ENCODE measurements around the gene IFIT5. TPM values are rescaled to one million over a fixed set of nuclear protein-coding genes. Genes with fewer than 3 reads are reported as not detected.
"Not testable (repeated sequence)": the region's sequence is repeated elsewhere in the genome, so short reads cannot be mapped to it uniquely, and the experiment has no call there.

IFIT5 gene
- total RNA-seq, 1 donor from 2014 or later = 60.7 TPM

DNA sequence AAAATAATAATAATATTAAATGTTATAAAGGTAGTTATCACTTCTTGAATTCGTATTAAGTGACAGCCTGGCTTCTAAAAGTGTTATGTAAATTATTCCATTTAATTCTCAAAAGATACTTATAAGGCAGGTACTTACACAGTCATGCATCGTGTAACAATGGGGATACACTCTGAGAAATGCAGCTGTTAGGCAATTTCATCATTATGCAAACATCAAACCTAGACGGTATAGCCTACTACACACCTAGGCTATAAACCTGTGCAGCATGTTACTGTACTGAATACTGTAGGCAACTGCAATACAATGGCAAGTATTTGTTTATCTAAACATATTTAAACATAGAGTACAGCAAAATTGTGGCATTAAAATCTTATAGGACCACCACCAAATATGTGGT lies 20.5 kb upstream of the IFIT5 start:
- DNase-seq = no peak

DNA sequence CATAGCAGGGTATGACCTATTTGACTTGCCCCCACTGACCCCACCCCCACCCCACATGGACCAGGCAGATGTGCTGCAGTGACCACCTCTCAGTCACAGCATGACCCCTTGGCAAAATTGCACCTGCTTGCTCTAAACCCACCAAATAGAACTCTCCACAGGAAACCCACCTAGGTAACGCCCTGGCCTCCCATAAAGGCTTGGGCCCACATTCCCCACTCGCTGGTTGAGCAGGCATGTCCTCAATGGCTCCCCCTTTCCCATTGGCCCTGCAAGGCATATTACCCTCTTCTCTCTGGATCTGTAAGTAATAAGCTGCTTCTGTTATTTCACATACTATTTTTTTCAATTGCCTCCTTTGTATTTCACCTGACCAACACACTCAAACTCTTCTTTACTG lies 19.2 kb upstream of the IFIT5 start:
- DNase-seq = no peak

DNA sequence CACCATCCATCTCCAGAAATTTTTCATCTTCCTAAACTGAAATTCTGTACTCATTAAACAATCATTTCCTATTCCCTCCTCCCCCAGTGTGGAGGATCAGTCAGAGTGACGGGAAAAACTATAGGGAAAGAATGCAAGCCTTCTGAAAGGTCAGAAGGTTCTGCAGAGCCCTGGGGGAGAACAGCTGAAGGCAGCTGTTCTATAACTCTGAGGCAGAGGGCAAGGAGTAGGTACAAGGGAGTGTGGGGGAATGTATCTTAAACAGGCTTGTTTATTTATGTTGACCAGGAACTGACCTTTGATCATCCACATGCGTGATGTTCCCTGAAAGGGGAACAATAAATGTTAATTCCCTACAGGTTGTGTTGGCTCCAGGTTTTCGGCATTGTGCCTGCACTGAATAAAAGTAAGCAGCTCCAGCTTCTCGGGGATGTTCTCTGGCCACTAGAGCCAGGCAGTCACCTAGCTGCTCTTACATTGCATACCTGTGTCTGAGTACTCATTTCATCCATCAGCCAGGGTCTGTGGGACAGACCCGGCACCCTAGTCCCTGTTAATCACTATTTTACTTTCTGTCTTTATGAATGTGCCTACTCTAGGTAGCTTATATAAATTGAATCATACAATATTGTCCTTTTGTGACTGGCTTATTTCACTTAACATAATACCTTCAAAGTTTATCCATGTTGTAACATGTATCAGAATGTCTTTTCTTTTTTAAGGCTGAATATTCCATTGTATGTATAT lies 16.2 kb upstream of the IFIT5 start:
- no peak for DNase-seq

DNA sequence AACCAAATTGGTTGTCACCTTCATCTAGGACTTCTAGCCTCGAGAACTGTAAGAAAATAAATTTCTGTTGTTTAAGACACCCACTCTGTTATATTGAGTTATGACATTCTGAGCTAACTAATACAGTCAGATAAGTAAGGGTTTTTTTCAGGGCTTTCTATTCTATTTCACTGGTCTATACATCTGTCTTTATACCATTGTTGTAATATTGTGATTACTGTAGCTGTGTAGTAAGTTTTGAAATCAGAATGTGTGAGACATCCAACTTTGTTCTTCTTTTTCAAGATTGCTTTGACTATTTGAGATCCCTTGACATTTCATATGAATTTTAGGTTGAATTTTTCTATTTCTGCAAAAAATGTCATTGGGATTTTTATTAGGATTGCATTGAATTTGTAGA lies 14.4 kb upstream of the IFIT5 start:
- no peak for DNase-seq

DNA sequence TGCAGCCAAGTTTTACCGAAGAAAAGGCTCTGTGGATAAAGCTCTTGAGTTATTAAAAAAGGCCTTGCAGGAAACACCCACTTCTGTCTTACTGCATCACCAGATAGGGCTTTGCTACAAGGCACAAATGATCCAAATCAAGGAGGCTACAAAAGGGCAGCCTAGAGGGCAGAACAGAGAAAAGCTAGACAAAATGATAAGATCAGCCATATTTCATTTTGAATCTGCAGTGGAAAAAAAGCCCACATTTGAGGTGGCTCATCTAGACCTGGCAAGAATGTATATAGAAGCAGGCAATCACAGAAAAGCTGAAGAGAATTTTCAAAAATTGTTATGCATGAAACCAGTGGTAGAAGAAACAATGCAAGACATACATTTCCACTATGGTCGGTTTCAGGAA lies 11.3 kb upstream of the IFIT5 start:
- DNase-seq = no peak

DNA sequence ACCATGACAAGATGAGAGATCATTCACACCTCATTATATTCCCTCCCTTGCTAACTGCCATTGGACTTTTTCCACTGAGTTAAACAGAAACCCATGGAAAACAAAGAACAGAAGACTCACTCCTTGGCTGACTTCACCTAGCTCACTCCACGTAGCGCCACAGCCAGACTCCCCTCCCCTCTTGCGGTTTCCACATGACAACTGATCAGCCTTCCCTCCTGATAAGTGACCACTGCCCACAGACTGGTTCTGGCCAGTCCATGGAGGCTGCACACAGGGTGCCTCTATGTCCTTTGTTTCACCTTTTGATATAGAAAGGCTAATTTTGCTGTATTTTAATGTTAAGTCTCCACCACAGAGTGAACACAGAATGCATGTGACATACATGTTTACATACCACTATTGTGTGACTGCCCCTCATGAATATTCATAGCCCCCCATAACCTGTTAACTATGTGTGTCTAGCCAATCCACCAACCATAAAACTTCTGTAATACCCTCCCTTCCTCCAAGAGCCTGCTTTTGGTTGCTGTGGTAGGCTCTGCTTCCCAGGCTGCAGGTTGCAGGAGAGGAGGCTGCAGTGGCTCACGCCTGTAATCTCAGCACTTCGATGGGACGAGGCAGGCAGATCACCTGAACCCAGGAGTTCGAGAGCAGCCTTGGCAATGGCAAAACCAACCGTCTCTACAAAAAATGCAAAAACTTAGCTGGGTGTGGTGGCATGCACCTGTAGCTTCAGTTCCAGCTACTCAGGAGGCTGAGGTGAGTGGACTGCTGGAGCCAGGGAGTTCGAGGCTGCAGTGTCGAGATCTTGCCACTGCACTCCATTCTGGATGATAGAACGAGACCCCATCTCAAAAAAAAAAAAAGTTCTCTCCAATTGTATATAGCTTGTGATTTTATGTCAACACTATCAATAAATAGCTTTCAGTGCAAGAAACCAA lies 10.0 kb upstream of the IFIT5 start:
- no peak for DNase-seq

DNA sequence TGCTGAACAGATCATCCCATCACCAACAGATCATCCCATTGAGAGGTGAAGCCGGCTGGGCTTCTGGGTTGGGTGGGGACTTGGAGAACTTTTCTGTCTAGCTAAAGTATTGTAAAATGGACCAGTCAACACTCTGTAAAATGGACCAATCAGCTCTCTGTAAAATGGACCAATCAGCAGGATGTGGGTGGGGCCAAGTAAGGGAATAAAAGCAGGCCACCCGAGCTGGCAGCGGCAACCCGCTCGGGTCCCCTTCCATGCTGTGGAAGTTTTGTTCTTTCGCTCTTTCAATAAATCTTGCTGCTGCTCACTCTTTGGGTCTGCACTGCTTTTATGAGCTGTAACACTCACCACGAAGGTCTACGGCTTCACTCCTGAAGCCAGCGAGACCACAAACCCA lies 8.2 kb upstream of the IFIT5 start:
- not testable (repeated sequence) for DNase-seq

DNA sequence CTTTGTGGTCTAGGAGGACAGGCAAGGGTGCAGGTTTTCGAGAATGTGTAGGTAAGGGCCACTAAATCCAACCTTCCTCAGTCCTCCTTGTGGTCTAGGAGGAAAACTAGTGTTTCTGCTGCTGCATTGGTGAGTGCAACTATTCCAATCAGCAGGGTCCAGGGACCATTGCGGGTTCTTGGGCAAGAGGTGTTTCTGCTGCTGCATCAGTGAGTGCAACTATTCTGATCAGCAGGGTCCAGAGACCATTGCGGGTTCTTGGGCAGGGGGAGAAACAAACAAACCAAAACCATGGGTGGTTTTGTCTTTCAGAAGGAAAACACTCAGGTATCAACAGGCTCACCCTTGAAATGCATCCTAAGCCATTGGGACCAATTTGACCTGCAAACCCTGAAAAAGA lies 6.6 kb upstream of the IFIT5 start:
- DNase-seq = not testable (repeated sequence)

DNA sequence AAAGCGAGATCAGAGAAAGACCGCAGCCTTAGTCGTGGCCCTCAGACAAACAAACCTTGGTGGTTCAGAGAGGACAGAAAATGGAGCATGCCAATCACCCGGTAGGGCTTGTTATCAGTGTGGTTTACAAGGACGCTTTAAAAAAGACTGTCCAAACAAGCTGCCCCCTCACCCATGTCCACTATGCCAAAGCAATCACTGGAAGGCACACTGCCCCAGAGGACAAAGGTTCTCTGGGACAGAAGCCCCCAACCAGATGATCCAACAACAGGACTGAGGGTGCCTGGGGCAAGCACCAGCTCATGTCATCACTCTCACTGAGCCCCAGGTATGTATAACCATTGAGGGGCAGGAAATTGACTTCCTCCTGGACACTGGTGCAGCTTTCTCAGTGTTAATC lies 5.1 kb upstream of the IFIT5 start:
- not testable (repeated sequence) for DNase-seq

DNA sequence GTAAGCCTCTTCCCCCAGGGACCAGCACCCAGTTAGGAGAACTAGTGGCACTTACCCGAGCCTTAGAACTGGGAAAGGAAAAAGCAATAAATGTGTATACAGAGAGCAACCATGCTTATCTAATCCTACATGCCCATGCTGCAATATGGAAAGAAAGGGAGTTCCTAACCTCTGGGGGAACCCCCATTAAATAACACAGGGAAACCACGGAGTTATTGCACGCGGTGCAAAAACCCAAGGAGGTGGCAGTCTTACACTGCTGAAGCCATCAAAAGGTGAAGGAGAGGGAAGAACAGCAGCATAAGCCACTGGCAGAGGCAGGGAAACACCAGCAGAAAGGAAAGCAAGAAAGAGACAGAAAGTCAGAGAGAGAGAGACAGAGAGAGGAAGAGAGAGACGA lies 3.8 kb upstream of the IFIT5 start:
- DNase-seq = not testable (repeated sequence)

DNA sequence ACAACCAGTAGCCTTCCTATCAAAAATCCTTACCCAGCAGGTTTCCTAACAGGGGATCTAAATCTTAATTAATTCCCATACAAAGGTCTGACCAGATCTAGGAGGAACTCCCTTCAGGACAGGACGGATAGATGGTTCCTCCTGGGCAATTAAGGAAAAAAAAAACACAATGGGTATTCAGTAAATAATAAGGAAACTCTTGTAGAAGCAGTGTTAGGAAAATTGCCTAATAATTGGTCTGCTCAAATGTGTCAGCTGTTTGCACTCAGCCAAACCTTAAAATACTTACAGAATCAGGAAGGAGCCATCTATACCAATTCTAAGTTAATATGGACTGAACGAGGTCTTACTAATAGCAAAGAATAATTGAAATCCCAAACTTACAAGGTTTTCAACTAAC lies 3.2 kb upstream of the IFIT5 start:
- not testable (repeated sequence) for DNase-seq

DNA sequence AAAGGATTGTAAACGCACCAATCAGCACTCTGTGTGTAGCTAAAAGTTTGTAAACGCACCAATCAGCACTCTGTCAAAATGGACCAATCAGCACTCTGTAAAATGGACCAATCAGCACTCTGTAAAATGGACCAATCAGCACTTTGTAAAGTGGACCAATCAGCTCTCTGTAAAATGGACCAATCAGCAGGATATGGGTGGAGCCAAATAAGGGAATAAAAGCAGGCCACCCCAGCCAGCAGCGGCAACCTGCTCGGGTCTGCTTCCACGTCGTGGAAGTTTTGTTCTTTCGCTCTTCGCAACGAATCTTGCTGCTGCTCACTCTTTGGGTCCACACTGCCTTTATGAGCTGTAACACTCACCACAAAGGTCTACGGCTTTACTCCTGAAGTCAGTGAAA lies 2.1 kb upstream of the IFIT5 start:
- not testable (repeated sequence) for DNase-seq

DNA sequence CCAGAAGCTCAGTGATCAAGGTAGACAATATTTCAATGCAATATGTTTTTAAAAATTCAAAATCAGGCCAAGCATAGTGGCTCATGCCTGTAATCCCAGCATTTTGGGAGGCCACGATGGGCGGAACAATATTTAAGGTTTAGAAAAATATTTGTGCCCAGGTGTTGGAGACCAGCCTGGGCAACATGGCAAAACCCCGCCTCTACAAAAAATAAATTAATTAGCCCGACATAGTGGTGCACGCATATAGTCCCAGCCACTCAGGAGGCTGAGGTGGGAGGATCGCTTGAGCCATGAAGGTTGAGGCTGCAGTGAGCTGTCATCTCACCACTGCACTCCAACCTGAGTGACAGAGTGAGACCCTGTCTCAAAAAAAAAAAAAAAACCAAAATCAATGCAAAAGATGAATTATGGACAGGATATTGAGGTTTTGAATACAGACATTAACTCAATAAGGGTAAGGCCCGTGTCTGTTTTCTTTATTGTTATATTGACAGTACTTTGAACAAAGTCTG lies 913 bp upstream of the IFIT5 start:
- no peak for DNase-seq

DNA sequence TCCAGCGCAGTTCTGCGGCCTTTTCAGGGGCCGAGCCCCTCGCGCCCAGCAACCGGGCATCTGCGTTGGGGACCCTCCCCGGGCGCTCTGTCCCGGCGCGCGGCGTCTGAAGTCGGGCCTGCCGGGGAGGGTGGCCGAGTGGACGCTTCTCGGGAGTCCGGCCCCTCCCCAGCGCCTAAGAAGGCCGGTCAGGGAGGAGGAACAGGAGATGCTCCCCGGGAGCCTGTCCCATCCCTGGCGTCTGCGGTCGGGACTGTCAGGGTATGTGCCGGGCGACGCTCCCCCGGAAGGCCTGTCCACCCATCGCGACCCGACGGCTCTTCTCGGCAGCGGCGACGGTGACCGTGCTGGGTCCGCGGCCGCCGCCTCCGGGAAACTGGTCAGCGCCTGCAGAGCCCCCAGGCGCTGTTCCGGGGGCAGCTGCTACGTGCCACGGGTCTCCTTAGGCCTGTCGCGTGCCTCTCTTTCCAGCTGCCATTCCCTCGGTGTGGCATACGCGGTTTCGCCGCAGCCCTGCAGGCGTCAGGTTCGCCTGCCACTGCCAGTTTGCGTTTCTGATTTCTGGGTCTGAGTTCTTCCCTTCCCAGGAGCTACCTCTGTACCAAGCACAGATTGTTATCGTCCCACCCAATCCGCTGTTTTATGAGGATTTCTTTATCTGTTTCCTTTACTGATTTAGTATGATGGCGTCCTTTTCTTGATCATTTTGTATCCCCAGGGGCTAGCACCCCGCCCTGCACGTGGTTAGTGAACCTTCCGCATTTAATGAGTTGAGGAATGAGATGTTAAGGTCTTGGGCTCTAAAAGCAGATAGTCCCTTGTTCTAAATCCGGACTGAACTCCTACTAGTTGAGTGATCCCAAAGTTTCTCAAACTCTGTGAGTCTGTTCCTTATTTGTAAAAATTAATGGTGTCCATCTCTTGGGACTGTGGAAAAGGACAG lies 782 bp downstream of the IFIT5 start:
- peak; percentile 65 for DNase-seq

DNA sequence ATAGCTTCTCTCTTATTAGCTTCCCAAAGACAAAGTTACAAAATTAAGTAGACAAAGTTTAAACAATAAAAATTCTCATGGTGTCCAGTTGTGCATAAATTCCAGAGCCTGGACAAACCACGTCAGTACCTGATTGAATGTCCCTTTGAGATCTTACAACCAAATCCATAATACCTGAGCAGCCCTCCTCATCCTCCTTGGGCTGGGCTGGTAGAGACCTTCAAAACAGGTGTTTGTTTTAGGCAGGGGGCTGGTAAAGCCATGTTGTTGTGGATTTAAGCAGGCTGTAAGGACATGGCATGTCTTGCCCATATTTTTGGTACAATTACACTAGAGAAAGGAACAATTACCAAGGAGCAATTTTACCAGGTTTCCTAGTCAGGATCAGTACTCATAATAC lies 2.1 kb downstream of the IFIT5 start:
- DNase-seq = no peak

DNA sequence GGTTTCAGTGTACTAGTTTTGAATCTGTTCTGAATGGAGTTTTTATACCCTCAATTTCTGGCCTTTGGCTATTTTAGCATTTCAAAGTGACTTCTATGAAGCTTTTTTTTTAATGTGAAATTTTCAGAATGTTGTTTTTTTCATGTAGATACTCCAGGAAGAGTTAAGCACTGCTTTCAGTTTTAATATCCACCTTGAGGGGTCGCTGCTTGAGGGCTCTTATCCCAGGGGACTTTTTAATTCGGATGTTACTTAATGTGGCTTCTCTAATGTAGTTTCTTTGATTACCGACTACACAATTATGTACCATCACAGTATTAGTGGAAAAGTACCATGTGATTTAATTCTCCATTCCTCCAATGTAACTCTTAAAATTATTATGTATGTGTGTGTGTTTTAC lies 5.2 kb downstream of the IFIT5 start:
- no peak for DNase-seq

DNA sequence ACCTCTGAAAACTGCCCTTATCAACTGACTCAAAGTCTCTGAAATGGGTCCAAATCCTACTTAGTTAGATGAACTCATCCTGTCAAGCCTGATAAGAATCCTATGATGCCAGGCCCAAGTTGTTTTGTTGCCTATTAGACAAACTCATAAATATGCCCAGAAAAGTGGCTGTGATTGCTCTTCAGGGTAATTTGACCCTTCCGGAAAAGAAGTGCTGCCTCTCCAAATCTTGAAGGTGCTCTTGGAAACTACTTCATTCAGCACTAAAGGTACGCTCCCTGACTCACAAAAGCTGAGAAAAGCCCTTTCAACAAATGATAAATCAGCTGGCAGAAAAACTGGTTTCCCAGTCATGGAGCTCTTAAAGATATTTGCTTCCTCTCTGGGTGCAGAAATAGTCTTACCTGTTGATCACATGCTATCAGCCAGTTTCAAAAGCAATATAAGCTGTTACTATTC lies 6.7 kb downstream of the IFIT5 start:
- DNase-seq = no peak

DNA sequence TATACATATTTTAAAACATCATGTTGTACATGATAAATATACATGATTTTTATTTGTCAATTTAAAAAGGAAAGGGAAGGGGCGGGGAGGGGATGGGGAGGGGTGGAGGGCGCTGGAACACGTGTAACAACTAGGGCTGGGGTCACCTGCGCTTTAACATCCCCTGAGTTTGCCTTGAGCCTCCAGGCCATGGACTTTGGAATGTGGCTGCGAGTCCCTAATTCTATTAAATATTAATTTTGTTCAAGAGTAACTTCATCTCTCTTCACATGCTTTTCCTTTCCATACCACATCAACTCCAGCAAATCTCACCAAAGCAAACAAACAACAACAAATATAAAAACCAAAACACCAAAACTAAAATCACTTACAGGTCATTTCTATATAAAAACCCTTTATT lies 10.6 kb downstream of the IFIT5 start:
- no peak for DNase-seq

DNA sequence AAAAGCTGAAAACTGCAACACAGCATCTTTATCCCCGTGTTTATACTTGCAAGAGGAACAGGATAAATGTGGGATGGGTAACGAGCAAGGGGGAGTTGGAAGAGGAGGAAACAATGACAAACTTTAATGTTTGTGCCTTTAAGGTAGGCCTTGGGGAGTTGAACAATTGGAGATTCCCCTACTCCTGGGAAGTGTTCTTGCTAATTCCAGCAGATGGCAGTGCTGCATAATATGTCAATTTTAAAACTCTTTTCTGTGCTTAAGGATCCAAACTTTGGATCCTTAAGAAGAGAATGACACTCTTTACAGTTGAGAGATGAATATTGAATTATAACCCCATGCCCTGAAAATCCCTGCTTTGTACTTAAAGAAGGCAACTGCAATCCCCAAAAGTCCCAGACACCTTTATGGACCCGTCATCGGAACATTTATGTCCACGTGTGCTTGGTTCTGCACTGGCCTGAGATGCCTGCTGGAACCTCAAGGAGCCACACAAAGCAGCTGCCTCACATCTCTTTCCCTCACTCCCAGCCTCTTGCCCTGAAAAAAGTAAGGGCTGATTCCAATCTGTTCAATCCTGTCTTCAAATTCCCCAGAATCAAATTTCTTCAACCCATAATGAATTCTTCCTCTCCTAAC lies 12.0 kb downstream of the IFIT5 start:
- DNase-seq = no peak

DNA sequence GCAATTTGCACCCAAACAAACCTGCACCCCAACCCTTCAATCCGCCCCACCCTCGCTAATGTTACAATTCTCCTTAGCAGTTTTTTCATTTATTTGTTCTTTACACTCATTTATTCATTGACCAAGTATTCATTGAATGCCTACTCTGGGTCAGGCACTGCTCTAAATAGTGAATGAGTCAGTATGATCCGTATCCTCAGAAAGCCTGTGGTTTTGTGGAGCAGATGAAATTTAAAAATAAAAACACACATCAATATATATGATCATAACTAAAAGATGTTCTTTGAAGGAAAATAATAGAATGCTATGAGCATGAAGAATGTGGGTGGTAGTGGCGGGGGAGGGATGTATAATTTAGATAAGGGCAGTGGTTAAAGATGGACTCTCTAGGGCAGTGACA lies 13.3 kb downstream of the IFIT5 start:
- no peak for DNase-seq

DNA sequence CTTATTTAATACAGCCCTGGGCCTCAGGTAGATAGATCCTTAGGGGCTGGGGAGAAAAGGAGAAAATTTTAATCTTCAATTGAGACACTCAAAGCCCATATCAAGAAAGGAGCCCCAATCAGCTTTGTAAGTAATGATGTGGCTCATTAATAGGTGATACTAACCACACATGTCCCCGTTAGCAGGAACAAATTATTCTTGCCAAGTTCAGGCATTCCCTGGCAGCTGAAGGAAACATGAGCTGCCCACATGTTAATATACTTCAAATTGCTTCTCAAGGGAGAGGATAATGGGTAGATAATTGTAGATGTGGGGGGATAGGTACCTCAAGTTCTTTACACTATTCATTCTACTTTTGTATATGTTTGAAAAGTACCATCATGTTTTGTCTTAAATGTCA lies 14.5 kb downstream of the IFIT5 start:
- no peak for DNase-seq

DNA sequence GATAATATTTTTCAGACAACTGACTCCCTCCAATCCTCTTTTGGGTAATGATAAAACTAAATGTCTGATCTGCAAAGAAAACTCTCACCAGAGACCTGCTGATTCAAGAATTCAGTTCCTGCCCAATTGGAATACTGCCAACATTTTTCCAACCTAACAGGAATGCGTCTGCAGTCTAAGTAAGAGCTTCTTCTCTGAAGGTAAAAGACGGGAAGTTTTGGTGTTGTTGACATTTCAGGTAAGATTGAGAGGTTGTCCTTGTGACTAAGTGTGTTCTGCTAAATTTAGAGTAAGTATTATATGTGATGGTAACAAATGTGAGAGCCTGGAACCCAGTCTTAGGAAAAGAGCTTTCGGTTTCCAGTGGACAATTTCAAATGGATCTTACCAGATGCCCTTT lies 17.6 kb downstream of the IFIT5 start:
- DNase-seq = no peak
